ENCODE results near the gene ATP6V1G2.
"Not testable (repeated sequence)": the region's sequence is repeated elsewhere in the genome, so short reads cannot be mapped to it uniquely, and the experiment has no call there.

ATP6V1G2 gene

DNA sequence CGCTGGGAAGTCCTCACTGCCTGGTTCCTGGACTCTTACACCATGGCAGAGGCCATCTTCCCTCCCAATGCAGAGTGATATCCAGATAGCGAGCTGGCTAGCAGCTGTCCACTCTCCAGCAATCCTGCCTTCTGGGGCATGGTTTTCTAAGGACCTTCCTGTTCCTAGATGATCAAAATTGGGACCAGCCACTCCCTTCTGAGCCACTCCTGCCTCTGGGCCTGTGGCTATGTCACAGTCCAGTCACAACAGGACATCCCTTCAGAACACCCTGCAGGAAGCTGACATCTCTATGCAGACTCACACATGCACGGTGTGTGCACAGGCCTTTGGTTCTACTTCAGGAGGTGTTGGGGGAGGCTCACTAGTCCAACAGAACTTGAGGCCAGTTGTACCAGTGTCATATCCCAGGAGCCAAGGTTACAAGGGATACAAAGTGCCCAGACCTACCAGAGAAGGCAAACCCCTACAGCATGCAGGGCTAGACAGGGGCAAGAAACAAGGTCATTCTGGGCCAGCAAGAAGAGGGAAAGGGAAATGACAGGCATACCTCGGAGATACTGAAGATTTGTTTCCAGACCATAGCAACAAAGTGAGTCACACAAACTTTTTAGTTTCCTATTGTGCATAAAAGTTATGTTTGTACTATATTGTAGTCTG, 20.3 kb downstream of the ATP6V1G2 start:
- peak; percentile 60 for DNase-seq

DNA sequence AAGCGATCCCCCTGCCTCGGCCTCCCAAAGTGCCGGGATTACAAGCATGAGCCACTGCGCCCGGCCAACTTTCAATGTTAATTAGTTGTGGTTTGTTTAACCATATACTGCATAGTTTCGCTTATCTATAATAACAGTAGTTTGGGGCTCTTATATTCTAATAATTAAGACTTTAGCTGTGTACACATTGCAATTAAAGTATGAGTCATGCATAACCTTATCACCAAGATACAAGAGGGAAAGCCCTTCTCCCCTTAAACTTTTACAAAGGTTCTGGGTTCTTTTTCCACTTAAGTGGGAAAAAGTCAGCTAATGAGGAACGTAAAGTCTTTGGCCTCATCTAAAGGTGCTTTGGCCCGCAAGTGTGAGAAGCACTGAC, 20.9 kb downstream of the ATP6V1G2 start:
- DNase-seq, result no peak

DNA sequence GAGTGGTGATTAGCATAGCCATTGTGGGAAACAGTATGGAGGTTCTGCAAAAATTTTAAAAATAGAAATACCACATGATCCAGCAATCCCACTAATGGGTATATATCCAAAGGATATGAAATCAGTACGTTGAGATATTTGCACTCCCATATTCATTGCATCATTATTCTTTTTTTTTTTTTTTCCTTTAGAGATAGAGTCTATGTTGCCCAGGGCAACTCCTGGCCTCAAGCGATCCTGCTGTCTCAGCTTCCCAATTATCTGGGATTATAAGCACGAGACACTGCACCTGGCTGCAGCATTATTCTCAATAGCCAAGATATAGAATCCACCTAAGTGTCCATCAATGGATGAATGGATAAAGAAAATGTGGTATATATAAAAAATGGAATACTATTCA, 24.6 kb downstream of the ATP6V1G2 start:
- DNase-seq, result no peak

DNA sequence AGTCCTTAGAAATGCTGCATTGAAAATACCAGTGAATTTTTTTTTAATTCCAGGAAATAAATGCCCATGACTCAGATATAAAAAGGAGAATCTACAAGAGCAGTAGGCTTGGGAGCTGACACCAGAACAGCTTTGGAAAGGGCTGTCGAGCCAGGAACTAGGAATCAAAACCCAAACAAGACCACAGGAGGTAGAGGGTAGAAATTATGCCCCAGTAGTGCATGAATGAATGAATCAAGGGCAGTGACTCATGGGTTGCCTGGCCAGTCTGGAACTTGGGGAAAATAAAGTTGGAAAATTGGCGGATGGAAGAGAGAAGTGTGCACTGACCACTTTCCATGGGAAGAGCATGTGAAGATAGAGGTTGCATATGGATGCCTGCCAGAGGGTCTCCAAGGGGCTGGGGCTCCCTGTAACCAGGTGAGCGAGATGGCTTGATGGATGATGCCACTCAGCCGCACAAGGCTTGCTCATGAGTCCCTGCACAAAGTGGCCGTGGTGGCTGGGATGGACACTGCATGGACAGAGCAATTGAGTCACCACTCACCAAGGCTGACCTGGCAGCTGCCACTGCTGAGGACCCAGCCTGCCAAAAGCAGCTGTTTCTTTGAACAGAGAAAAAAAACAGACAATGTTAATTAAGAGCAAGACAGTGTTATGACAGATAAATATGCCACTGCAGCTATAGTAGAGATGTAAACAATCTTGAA, 32.8 kb downstream of the ATP6V1G2 start:
- peak; percentile 55 for DNase-seq

DNA sequence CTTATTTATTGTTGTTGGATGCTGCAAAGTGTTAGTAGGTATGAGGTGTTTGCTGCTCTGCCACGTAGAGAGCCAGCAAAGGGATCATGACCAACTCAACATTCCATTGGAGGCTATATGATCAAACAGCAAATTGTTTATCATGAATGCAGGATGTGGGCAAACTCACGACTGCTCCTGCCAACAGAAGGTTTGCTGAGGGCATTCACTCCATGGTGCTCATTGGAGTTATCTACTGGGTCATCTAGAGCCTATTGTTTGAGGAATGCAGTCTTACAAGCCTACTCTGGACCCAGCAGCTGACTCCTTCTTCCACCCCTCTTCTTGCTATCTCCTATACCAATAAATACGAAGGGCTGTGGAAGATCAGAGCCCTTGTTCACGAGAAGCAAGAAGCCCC, 36.4 kb downstream of the ATP6V1G2 start:
- no peak for DNase-seq

DNA sequence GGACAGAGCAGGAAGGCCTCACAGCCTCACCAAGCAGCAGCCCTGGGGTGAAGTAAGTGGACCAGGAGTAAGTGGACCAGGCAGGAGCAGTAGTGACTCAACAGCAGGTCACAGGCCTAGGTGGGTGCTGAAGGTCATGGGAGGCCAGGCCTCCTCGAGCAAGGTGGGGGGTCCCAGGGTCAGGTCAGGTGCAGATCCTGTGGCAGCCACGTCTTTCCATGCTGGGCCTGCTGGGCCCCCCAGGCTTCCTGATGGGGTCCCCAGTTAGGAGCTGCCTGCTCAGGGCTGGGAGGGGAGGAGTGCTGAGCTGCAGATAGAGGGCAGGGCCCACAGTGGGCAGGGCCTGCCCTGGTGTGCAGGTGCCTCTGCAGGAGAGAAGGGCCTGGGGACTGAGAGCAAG, 37.4 kb downstream of the ATP6V1G2 start:
- not testable (repeated sequence) for DNase-seq

DNA sequence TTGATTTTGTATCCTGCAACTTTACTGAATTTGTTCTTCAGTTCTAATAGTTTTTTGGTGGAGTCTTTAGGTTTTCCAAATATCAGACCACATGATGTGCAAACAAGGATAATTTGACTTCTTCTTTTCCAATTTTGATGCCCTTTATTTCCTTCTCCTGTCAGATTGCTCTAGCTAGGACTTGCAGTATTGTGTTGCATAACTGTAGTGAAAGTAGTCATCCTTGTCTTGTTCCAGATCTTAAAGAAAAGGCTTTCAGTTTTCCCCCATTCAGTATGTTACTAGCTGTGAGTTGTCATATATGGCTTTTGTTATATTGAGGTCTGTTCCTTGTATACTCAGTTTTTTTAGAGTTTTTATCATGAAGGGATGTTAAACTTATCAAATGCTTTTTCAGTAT, 43.8 kb downstream of the ATP6V1G2 start:
- DNase-seq, result no peak

DNA sequence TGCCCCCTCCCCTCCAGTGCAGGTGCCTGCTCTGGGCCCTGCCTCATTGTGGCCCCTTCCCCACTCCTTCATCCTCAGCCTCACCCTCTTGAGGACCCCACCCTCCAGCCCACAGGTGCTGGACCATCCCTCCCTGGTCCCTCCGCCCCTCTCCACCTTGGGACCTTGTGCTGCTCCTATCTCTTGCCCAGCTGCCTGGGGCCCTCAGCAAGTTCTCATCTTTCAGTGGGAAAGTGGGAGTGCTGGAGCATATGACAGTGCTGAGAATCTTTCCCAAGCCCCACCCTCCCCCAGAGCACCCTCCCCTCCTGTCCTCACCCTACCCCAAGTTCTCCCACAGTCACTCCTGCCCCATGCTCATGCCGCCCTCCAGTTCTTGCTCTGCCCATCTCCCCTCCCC, 46.8 kb downstream of the ATP6V1G2 start:
- DNase-seq, result not testable (repeated sequence)

DNA sequence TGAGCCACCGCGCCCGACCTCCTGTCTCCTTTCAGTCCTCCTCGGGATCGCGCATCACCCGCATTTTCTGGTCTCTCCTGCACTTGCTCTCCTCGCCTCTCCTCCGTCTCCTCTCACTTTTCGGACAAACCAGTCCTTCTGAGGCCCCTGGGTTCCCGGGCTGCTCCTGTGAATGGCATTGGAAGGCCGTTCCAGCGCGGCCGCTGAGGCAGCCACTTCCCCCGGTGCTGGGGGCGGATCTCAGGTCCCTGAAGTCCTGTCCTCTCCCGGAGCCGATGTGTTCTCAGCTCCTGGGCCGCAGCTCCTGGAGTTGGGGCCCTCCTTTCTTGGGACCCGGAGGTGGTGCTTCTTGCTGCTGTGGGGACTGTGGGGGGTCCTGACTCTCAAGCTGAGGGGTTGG, 47.7 kb downstream of the ATP6V1G2 start:
- DNase-seq, result no peak

DNA sequence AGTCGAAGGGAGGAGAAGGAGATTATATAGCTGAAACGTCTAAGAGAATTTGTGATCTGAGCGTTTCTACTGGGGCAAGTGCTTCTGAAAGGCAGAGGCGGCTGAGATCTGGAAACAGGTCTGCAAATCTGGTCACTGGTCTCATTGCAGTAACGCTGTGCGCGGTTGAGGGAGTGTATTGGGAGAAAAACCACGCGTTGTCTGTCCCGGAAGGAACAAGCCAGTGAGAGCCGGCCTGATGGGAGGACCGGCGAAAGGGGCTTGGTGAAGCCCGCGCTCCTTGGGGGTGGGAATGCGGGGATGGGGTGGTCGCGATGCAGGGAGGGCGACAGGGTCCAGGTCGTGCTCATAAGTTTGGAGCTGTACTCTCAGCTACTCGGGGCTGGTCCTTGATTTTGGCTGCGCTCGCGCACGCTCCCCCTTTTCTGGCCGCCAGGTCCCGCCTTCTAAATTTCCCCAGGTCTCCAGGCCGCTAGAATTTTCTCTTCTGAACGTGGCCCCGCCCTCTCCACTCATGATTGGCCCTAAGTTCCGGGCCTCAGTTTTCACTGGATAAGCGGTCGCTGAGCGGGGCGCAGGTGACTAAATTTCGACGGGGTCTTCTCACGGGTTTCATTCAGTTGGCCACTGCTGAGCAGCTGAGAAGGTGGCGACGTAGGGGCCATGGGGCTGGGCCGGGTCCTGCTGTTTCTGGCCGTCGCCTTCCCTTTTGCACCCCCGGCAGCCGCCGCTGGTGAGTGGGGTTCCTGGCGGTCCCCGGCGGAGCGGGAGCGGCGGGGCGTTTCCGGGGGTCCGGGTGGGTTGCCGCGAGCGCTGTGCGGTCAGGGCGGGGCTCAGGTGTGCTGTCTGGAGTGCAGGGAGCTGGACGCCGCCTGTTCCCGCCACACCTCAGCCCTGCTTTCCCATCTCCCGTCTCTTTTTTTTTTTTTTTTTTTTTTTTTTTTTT, 48.6 kb downstream of the ATP6V1G2 start, which contains the start of gene MICB:
TSS of gene MICB (plus strand) at position 615 of the 946 bp plus-strand sequence. CDS start at position 664, 49 bp downstream.
- DNase-seq, result peak; percentile 89

DNA sequence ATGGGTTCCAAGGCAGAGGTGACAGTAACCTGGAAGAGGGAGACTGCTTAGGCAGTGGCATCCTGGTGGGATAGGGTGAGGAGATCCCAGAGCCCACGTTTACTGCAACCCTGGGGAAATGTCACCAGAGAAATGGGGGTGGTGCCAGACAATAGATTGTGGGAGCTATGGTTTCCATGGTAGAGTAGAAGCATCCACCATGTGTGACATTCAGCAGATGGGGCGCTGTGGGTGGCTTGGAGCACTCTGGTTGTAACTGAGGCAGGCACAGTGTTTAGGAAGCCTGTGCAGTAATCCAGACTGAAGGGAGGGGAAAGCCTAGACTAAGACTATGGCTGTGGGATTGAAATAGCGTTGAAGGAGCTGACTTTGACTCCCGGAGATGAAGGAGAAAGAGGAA, 49.6 kb downstream of the ATP6V1G2 start:
- not testable (repeated sequence) for DNase-seq

DNA sequence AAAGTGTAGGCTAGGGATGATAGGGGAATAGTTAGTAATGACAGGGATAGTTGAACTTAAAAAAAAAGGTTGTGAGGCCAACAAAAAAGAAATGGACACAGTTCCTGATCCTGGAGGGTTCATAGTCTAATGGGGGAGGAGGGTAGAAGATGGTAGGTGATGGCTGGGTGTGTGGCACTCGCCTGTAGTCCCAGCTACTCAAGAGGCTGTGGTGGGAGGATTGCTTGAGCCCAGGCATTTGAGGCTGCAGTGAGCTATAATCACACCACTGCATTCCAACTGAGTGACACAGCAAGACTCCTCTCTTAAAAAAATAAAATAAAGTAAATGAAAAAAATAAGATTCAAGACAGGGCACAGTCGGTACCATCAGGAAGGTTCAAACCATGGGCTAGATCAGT, 50.8 kb downstream of the ATP6V1G2 start:
- peak; percentile 78 for DNase-seq

Data from EL (cell line).